HG03439 (cell line): ENCODE measurements around the gene TAS2R30.

Experiments
- ATAC-seq: cut with Tn5 transposase; IDR thresholded peaks from one replicate; pipeline ENCODE4 v1.9.1; 2021; ENCODE audit warnings: mild to moderate bottlenecking, moderate library complexity; ENCODE audit not compliant: unreplicated experiment

TAS2R30 gene, protein sequence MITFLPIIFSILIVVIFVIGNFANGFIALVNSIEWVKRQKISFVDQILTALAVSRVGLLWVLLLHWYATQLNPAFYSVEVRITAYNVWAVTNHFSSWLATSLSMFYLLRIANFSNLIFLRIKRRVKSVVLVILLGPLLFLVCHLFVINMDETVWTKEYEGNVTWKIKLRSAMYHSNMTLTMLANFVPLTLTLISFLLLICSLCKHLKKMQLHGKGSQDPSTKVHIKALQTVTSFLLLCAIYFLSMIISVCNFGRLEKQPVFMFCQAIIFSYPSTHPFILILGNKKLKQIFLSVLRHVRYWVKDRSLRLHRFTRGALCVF

DNA sequence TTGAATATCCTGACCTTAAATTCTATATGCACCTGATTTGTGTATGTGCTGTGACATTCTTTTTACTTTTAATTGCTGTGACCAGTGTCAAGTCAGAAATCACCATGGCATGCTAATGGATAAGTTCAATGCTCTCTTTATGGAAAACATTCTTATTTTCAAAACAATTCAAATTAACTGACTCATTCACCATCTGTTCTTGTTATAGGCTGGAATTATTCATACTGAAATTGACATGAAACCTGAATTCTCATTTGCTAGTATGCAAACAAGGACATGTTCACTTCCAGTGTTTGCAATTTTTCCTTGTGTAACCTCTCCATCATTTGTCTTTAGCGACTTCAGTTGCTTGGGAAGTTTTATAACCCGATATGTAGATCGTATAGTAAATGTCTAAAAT, at the start of gene TAS2R30:
Gene TAS2R30 (minus strand): TSS at position 340 of the 400 bp plus-strand sequence. CDS start 400 bp downstream, outside the sequence.
- ATAC-seq: no peak

DNA sequence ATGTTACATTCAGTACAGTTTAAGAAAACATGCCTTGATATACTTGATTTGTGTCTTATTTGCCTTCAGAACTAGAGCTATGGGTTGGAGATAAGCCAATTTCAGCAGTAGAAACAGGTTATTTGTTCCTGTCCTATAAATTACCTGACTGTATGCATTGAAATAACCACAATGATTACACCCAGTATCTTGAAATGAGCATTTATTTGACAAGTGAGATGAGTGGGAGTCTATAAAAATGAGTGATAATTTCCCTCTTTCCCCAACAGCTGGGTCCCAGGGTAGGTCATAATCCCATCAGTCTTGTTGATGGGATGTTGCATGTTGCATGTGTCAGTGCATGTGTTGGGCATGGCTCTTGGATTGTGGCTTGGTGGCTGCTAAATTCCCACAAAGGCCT, 48.6 kb upstream of the TAS2R30 start:
- no peak for ATAC-seq

DNA sequence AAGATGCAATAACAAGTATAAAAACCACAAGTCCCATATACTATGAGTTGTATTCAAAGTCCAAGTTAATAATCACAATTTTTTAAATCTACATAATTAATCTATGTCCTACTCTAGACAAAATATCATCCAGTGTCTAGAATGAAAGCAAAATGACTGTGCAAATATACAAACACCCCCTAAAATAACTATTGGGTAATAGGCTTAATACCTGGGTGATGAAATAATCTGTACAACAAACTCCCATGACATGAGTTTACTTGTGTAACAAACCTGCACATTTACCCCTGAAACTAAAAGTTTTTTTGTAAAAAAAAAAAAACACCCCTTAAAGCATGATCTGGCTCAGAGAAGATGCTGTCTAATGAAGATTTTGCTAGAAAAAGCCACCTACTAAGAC, 48.1 kb upstream of the TAS2R30 start:
- ATAC-seq: no peak

DNA sequence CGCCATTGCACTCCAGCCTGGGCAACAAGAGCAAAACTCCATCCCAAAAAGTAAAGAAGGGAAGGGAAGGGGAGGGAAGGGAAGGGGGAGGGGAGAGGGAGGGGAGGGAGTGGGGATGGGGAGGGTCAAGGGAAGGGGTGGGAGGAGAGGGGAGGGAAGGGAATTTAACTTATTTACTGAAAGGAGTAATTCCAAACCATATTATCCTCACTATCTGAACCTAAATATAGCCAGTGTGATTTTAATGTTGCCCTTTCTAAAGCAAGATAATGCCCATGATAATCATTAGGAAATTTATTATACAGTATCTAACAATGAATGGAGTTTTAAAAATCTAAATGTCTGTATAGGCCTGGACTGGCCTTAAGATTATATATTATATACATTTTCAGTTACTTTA, 43.8 kb upstream of the TAS2R30 start:
- ATAC-seq: no peak

DNA sequence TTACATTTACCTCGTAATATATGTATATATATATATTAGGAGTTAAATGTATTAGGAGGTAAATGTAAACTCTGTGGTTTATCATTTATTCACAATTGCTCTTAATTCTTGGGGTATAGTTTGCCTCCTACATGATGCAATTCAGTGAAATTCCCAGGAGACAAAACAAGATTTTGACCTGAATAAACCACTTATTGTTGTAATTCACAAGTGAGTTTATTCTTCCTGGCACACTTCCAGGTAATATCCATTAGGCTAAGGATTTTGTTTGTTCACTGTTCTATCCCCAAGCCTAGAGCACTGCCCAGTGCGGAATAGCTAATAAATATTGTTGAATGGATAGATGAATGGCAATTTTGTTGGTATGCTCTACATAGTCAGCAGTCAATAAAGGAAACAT, 39.6 kb upstream of the TAS2R30 start:
- no peak for ATAC-seq

DNA sequence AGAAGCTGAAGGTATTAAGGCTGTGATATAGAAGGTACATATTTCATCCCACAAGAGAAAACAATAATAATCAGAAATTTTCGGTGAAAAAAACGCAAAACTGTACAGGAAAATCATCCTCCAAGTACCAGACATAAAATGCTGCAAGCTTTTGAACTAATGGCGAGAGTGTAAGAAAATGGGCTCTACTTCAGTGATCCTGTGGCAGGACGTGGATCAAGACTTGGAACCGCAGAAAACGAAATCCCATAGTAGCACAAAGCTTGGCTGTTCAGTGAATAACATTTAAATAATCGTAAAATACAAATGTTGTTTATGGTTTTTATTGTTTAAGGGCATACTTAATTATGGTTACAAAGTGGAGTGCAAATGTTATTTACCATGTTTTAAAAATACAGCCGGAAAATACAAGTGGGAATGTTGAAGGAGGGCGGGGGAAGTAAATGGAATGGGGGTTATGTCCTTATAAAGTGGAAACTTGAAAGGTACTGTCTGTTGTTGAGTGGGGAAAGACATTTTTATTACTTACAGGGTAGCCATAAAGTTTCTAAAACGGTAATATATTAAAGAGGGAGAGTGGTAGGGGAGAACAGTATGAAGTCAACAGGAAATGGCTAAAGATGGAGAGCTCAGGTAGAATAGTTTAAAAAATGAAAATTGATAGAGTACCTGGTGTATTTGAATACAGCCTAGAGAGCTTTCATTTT, 37.7 kb upstream of the TAS2R30 start:
- no peak for ATAC-seq

DNA sequence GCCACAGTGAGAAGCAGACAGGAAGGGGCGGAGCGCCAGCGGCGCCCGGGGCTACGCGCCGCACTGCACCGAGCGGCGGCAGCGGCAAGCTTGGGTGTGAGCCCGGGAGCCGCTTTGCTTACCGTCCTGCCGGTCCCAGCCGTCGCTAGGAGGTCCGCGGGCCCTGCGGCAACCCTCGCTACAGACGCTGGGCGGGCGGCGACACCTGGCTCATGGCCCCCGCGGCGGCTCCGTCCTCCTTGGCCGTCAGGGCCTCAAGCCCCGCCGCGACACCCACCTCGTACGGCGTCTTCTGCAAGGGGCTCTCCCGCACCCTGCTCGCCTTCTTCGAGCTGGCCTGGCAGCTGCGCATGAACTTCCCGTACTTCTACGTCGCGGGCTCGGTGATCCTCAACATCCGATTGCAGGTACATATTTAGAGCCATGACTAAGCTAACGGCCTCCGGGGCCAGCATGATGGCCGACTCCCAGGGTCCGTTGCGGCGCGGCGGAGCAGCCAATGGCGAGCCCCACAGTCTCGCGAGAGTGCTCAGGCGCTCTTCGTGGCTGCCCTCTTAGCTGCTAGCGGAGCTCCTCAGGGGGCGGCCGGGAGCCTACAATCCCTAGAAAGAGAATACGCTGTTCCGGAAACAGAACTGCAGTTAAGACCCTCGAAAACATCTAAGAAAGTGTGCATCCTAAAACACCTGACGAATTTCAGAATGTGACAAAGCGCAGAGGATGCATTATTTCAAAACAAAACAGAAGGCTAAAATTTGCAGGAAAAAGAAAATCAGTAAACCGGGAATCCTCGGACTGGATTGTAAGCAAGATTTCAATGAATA, 36.9 kb upstream of the TAS2R30 start, which contains the start of gene SMIM10L1:
Gene SMIM10L1 (plus strand): TSS at position 50 of the 824 bp plus-strand sequence. CDS start 163 bp downstream, at position 213.
- peak; percentile 98 for ATAC-seq

DNA sequence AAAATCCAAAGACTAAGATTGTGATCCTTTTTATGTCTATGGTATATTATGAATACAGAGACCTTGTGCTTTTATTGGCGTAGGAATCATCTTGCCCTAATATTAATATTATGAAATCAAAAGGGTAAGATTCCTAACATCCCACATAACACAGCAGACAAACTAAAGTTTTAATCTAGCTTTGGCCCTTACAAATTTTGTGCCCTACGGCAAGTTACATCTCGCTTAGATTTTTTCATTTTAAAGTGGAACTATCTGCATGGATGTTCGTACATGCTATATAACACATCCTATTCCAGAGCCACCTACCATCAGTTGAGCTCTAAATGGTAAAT, 36.3 kb upstream of the TAS2R30 start:
- ATAC-seq: no peak

DNA sequence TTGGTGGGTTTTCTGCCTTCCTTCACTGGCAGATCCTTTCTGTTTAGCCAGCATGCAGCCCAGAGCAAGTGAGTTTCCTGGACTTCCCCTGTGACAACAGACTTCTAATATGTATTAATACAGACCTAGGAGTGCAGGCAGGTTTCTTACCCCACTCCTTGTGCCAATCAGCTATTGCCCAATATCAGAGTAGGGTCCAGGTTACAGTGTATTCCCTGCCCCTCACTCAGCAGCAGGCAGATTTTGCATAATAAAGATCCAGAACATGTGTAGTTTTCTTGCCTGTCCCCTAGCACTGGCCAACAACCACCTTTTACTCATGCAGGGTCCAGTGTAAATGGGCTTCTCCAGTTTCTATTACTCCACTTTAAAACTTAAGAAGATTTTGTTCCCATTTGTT, 31.9 kb upstream of the TAS2R30 start:
- no peak for ATAC-seq

DNA sequence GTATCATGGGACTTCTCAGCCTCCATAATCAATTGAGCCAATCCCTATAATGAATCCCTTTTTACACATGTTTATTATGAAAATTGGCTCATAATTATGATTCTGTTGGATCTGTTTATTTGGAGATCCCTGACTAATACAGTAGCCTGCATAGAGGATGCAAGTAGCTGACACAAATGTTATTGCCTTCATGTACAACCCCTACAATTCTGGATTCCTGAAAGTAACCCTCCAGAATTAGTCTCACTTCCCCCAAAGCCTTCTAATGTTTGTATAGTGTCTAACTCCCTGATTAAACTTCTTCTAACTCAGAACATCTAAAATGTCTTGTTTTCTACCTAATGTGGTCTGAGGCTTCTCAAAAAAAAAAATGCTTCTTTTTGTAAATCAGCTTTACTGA, 29.9 kb upstream of the TAS2R30 start:
- ATAC-seq: no peak

DNA sequence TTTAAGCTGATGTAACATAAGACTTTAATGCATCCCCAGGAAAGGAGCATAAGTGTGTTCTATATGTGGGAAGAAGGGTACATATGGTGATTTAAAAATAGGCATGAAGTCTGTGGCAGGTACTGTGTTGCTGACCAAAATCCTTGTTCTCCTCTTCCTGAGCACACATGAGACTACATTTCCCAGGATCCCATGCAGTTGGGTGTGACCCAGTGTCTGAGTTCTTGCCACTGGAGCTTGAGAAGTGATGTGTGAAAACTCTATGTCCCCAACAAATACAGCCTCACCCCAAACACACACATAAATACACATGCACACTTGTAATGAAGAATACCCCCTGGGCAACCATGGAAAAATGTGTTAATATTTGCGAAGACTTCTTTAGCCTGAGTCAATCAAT, 28.1 kb upstream of the TAS2R30 start:
- no peak for ATAC-seq

DNA sequence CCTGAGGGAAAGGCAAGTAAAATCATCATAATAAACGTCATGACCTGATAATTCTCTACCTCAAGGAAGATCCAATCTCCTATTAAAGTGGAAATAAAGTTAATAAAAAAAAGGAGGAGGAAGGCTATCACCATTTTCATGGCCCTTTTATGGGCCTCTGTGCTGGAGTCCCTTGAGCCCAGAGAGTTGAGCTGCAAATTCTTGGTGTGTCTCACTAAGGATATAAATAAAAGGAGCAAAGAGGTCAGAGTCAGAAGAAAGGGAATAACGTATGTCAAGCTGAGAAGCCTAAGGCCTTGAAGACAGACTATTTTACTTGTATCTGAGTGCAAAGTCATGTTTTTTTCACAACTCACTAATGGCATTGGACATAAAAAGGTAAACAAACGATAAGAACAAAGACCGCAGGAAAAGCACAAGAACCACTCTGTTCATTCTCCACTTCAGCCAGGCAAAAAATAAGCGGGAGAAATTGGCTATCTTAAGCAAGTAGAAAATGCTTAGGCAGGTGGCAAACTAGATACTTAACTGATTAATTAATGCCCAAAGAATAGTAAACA, 24.5 kb upstream of the TAS2R30 start:
- no peak for ATAC-seq

DNA sequence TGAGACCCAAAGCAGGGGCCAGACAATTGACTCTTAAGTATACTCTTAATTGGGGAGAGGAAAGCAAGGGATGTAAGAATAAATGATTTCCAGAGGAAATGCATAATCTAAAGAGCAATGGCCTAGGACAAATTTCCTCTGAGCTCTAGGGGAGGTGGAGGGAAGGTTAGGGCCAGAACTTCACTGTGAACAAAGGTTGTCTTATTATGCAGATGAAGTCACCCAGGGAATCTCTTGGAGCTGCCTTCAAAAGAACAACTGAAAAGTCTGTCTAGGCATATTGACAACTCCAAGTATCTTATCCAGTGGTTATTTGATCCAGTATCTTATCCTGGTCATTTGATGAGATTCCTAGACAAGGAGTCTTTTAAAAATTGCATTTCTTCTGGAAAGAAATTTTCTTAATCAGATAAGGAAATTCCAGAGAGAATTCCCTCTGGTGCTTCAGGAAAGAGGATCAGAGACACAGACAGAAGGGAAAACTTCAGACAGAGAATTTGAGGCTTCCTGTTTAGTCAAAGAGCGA, 20.0 kb upstream of the TAS2R30 start:
- no peak for ATAC-seq

DNA sequence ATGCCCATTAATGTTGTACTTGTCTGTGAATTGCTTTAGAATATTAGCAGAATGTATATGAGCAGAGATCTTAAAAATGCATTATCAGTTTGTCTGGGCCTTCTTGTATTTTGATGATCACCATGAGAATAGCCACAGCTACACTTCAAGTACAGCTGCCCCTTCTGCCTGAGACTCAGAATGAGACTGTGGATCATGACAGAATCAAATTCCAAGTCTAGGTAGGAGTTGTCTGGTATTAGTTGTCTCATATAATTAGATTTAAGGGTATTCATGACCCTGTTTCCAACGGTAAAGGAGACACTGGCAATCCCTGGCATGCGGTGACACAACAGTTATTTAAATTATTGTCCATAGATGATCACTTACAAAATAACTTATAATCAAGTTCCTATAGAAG, 18.3 kb upstream of the TAS2R30 start:
- no peak for ATAC-seq

DNA sequence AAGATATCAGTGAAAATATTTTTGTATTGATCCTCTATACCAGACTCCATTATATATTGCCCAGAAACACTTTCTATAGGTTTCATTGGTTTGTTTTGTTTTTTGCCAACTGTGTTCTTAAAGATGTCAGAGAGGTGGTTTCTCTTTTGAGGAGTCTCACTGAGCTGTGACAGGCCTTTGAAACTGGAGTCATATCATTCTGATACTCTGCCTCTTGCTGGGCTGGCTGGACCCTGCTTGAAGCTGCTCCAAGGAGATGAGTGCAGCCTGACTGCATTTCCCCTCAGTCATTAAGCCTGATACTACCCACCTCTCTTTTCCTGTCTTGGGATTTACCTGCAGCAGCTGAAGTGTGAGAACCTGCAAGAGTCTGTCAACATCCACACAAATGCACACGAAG, 16.4 kb upstream of the TAS2R30 start:
- no peak for ATAC-seq

DNA sequence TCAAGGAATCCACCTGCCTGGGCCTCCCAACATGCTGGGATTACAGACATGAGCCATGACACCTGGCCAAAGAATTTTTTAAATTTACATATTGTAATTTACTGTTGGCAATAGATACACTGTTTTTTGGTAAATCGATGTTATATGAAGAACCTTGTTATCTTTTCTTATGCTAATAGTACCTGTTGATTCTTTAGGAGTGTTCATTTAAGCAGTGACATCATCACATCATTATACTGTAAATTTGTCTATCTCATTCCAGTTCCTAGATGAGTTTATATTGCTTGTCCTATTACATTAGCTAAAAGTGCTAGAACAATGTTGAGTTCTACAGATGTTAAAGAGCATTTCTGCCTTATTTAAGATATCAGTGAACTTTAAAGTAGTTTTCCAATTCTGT, 13.0 kb upstream of the TAS2R30 start:
- no peak for ATAC-seq

DNA sequence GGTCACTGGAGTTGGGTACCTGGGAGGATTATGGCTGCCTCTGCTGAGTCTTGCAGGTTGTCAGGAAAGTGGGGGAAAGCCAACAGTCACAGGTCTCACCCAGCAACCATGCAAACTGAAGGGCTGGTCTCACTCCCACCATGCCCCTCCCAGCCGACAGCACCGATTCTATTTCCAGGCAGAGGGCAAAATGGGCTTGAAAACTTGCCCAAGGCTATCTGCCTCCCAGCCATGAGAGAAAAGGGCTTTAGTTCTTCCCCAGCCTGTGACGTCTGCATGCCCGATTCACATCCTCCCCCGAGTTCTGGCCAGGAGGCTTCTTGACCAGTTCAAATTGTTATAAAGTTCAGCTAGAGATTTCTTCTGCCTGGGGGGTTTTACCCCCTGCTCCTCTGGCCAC, 9.9 kb upstream of the TAS2R30 start:
- no peak for ATAC-seq

DNA sequence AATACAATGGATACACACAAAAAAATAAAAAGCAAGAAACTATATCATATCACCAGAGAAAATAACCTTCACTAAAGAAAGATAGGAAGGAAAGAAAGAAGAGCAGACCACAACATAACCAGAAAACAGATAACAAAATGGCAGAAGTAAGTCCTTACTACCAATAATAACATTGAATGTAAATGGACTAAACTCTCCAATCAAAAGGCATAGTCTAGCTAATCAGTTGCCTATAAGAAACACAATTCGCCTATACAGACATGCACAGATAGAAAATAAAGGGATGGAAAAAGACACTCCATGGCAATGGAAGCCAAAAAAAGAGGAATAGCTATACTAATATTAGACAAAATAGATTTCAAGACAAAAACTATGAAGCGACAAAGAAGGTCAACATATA, 8.9 kb upstream of the TAS2R30 start:
- no peak for ATAC-seq

DNA sequence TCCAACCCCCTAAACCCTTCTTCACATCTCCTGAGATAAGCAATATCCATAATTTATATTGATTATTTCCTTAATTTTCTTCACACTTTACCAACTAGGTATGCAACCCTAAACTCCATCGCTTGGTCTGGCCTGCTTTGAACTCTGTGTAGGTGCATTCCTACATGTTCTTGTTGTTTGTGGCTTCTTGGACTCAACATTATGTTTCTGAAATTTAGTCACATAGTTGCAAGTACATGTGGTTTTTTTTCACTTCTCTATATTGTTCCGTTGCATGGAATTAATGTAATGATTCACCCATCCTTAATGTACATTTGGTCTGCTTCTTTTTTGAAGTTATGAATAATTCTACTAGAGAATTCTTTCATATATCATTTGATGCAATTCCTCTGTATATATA, 1.6 kb upstream of the TAS2R30 start:
- ATAC-seq: no peak

DNA sequence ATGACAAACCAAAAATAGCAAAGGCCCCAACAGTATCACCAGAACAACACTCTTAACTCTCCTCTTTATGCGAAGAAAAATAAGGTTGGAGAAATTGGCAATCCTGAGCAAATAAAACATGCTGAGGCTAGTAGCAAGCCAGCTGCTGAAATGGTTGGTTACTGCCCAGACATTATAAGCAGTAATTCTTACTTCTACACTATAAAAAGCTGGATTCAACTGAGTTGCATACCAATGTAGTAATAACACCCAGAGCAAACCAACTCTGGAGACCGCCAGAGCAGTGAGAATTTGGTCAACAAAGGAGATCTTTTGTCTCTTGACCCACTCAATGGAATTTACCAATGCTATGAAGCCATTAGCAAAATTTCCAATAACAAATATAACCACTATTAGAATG, 628 bp downstream of the TAS2R30 start:
- no peak for ATAC-seq

DNA sequence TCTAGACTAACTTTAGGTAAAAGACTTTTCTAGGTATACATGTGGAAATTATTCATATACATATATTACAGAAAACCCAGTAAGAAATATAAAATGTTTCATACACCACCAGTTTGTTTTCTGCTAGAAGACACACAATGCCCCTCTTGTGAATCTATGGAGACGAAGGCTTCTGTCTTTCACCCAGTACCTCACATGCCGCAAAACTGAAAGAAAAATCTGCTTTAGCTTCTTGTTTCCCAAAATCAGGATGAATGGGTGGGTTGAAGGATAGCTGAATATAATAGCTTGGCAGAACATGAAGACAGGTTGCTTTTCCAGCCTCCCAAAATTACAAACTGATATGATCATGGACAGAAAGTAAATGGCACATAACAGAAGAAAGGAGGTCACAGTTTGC, 1.3 kb downstream of the TAS2R30 start:
- ATAC-seq: no peak
